OCI-M2 (cell line): ENCODE data around the gene SP6.
A peak's percentile ranks its signal among the peaks of the same experiment; 100 is the strongest.

ENCODE experiments used
- DNase-seq: peaks from one replicate; lab custom pipeline; 2025; ENCODE audit not compliant: unreplicated experiment; lab: John Stamatoyannopoulos, UW

Gene SP6

DNA sequence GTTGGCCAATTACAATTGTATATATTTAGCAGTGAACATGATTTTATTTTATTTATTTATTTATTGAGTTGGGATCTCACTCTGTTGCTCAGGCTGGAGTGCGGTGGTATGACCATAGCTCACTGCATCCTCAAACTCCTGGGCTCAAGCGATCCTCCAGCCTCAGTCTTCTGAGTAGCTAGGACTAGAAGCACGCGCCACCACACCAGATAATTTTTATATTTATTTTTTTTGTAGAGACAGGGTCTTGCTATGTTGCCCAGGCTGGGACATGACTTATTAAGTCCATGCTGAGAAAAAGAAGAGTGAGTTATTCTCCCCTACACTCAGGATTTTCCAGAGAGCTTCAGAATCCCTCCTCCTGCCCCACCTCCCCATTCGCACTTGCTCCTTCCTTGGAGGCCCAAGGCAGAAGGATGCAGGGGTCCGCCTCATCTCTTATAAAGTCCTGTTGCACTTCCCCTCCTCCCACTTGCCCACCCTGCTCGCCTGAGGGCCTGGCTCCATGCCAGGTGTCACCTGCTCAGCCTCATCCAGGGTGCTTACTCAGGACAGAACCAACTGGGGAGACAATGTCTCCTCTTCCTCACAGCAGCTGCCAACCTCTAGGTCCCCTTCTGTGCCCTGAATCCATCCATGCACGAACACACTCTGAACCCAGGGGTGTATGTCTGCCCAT, 29.0 kb upstream of the SP6 start:
- no peak for DNase-seq

- DNase-seq, result no peak
Observed at GRCh38 chr17:47879028-47879585, 28.1 kb upstream of the SP6 start.

DNA sequence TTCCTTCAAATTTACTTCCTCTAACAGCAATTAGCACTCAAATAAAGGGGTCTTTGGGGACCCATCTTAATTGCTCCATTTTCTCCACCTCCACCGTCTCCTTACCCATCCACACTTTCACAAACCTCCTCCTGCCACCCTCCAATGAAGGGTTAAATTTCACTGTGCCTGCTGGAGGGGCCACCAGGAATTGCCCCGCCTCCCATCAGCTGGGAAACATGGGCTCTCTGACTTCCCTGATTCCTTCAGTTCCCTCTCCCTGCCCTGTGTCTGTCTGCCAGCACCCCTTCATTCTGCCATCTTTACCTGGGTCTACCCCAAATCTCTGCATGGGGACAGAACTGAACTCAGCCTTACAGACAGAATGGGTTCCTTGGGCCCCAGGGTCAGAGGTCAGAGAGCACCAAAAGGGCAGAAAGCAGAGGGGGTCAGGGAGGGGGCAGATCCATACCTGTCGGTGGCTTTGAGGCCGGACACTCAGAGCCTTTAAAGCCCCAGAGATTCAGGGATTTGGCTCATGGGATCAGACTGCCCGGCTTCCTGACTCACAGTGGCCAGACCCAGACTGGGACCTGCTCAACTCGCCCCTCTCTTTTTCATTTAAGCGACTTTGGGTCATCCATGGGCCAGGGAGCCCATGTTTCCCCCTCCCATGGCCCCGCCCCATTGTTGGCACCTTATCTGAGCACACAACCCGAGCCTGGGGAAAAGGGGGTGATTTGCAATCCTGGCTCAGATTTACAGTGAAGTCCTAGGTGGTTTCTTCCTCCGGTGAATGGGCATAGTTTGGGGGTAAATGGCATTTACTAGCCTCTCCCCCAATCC, 27.5 kb upstream of the SP6 start:
- DNase-seq, result no peak

GRCh38 chr17:47877368-47878034, 26.5 kb upstream of the SP6 start:
- DNase-seq, result peak; percentile 28

- no peak for DNase-seq
Observed at GRCh38 chr17:47875011-47875985, 24.3 kb upstream of the SP6 start.

DNA sequence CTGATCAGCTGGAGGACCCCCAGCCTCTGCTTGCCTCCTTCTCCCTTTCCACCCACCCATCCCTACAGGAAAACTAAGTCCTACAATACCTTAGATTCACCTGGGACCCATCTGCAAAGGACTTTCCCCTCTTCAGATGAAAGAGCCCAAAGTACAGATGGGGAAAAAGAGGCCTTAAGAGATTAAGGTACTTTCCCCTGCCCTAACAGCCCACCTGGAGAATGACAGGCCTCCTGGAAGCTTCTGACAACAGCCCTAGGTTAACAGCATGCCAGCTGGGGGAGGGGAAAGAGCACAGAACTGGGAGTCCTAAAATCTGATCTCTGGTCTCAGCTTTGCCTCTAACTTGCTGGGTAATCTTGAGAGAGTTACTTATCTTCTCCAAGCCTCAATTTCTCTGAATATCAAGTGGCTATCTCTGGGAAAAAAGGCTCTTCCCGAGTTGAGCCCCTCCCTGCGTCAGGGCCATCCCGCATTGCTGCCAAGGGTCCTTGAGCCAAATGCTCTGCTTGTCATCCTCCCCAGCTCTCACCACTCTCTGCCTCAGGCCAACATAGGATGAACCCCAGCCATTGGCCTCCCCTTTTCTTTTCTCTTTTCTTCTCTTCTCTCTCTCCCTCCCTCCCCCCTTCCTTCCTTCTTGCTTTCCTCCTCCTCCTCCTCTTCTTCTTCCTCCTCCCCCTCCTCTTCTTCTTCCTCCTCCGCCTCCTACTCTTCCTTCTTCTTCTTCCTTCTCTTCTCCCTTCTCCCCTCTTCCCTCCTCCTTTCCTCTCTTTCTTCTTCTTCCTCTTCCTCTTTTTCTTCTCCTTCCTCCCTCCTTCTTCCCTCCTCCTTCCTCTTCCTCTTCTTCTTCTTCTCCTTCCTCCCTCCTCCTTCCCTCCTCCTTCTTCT, 22.5 kb upstream of the SP6 start:
- no peak for DNase-seq

- DNase-seq, result no peak
Observed at GRCh38 chr17:47872651-47873161, 21.7 kb upstream of the SP6 start.

- no peak for DNase-seq
Observed at GRCh38 chr17:47872019-47872650, 21.2 kb upstream of the SP6 start.

DNA sequence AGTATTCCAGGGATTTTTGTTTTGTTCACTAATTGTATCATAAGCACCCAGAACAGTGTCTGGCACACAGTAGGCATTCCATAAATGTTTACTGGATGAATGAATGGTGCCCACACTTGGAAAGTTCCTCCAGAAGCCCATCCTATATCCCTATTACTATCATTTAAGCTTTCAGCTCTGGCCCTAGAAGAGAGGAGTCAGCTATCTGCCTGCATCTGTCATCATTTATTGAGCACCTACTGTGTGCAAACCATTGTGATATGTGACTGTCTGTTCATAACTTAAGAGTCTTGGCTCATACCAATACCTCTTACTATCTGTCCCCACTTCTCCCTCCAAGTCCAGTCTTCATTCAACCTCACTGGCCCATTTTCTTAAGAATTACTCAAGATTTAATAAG, 20.1 kb upstream of the SP6 start:
- no peak for DNase-seq

- no peak for DNase-seq
Observed at GRCh38 chr17:47870056-47870455, 19.1 kb upstream of the SP6 start.

DNA sequence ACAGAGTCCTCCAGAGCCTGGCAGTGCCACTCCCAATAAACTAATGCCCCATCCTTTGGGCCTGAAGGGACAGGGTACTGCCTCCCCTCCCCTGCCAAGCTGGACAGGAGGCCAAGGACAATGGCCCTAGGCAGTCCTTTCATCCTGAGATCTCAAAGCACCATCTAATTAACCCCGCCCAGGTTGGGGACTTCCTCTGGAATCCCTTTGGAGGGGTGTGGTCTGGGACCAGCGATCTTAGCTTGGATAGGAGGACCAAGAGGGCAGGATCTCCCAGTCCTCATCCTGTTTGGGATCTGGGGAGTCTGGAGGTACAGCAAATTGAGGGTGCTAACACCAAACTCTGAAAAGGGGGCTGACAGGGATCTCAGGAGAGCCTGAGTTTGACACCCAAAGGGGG, 18.2 kb upstream of the SP6 start:
- no peak for DNase-seq

GRCh38 chr17:47867813-47868533, 17.0 kb upstream of the SP6 start:
- DNase-seq, result no peak

DNA sequence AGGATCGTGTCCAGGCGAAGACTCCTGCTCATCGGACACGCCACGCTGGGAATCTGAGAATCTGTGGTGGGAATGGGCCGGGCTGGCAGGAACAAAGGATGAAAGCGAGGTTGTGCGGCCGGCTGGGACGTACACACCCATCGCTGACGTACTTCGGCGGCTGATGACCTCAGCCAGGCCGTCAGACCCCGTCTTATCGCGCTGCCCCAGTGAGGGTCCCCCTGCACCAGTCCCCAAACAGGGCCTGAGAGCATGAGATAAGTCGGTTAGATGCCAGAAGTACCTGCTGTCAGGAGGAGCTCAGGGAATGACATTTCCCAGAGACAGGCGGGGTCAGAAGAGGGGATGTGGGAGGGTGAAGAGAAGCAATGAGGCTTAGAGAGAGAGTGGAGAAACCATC, 16.0 kb upstream of the SP6 start:
- no peak for DNase-seq

GRCh38 chr17:47864791-47865216, 13.8 kb upstream of the SP6 start:
- no peak for DNase-seq

GRCh38 chr17:47862621-47863440, 11.9 kb upstream of the SP6 start:
- no peak for DNase-seq

DNA sequence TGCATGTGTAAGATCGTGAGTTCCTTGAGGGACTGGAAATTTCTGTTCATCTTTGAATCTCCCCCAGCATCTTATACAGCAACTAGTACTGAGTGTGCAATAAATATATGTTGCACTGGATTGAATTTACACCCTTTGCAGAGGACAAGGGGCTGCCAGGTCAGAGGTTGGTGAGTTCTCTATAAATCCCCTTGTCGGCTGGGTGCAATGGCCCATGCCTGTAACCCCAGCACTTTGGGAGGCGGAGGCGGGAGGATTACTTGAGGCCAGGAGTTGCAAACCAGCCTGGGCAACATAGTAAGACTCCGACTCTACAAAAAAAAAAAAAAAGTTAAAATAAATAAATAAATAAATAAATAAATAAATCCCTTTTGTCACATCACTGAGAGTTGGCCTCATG, 9.4 kb upstream of the SP6 start:
- DNase-seq, result no peak
